ENCODE measurements around the gene LCN12. TPM values are rescaled to one million over a fixed set of nuclear protein-coding genes. Genes with fewer than 3 reads are reported as not detected.

Gene LCN12
- polyA plus RNA-seq, 1 of the 3 experiments (the other 2 are of a cell fraction): 0.87 TPM

DNA sequence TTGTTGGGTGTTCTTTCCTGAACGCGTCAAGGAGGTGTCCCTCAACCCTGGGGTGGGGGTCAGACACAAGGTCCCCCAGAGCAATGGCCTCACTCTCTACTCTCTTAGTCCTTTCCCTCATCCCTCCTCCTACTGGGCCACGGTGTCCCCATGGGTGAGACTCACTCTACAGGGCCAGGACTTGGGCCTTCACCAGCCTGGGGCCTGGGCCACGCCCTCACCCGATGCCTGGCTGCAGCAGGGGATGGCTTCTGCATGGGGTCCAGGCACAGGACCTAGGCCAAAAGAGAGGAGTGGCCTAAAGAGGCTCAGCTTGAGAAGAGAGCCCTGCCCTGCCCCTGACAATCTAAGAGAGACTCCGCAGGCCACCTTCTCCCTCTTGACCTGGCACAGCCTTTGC lies 5.8 kb downstream of the LCN12 start:
- H3K9me3 ChIP-seq: no peaks in the 10 kb centered on the region
- TF ChIP-seq TAF1 (IDR thresholded peaks at IDR 0.05; ENCODE audit: borderline replicate concordance, low read depth, low read length) (no peak), EP300 (IDR thresholded peaks at IDR 0.05; ENCODE audit: borderline replicate concordance in 1 of 2, low read depth in 1 of 2, low read length in 1 of 2) (no peak), NRF1 (IDR thresholded peaks at IDR 0.05; ENCODE audit: low read depth, low read length) (no peak), SIN3A (IDR thresholded peaks at IDR 0.05; ENCODE audit: borderline replicate concordance, low read depth, low read length) (no peak), FOXM1 (IDR thresholded peaks at IDR 0.05; ENCODE audit: low read depth) (no peak), RCOR1 (IDR thresholded peaks at IDR 0.05; ENCODE audit: low read length) (no peak), GATA2 (CRISPR knock-in tag; IDR thresholded peaks at IDR 0.05) (no peak), RFX5 (IDR thresholded peaks at IDR 0.05; ENCODE audit: low read length) (no peak), TCF12 (IDR thresholded peaks at IDR 0.05) (no peak)
- TF ChIP-seq, protein P1, sequence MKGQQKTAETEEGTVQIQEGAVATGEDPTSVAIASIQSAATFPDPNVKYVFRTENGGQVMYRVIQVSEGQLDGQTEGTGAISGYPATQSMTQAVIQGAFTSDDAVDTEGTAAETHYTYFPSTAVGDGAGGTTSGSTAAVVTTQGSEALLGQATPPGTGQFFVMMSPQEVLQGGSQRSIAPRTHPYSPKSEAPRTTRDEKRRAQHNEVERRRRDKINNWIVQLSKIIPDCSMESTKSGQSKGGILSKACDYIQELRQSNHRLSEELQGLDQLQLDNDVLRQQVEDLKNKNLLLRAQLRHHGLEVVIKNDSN (IDR thresholded peaks at IDR 0.05; ENCODE audit: borderline replicate concordance, low read depth): no peak
- TF ChIP-seq, protein P2, sequence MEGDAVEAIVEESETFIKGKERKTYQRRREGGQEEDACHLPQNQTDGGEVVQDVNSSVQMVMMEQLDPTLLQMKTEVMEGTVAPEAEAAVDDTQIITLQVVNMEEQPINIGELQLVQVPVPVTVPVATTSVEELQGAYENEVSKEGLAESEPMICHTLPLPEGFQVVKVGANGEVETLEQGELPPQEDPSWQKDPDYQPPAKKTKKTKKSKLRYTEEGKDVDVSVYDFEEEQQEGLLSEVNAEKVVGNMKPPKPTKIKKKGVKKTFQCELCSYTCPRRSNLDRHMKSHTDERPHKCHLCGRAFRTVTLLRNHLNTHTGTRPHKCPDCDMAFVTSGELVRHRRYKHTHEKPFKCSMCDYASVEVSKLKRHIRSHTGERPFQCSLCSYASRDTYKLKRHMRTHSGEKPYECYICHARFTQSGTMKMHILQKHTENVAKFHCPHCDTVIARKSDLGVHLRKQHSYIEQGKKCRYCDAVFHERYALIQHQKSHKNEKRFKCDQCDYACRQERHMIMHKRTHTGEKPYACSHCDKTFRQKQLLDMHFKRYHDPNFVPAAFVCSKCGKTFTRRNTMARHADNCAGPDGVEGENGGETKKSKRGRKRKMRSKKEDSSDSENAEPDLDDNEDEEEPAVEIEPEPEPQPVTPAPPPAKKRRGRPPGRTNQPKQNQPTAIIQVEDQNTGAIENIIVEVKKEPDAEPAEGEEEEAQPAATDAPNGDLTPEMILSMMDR (IDR thresholded peaks at IDR 0.05): no peak
- ChIA-PET POLR2A (no interaction called here), CTCF (interaction anchor here (1.3 to 1.8 kb wide), 2 partner anchors 9 to 77 kb away, joined by 3 to 9 read pairs; no protein-coding TSS in a partner anchor)
- no peak for DNase-seq
- no peak overlapping the region for H3K4me3 ChIP-seq (ENCODE audit: low read depth in 2 of 2, low read length in 1 of 2)
- H3K79me2 ChIP-seq (ENCODE audit: insufficient read depth): no peaks in the 10 kb centered on the region
- no peaks in the 10 kb centered on the region for H3F3A ChIP-seq (replicated peaks; ENCODE audit: insufficient read depth)
- no peak overlapping the region for H3K4me2 ChIP-seq
- no peaks in the 10 kb centered on the region for H4K20me1 ChIP-seq (ENCODE audit: insufficient read depth)
- H2AFZ ChIP-seq (ENCODE audit: low read depth): no peak overlapping the region
- H3K9ac ChIP-seq: no peak overlapping the region
- H3K4me1 ChIP-seq (ENCODE audit: control insufficient read depth in 1 of 2, insufficient read depth in 2 of 2, low read depth in 1 of 2, low read length in 1 of 2): peaks cover 0 to 8% of the 10 kb centered on the region in 2 experiments; a peak in 1 of 4 replicates
- H3K27me3 ChIP-seq (ENCODE audit: insufficient read depth): no peaks in the 10 kb centered on the region
- no peak overlapping the region for H3K27ac ChIP-seq (ENCODE audit: low read depth in 2 of 2, low read length in 1 of 2)
- WGBS (ENCODE audit: low lambda C conversion rate): 73% methylated on average over 6 of the region's 6 CpGs
- H3K9me2 ChIP-seq: no peaks in the 10 kb centered on the region
- no peaks in the 10 kb centered on the region for H3K36me3 ChIP-seq (replicated peaks in 1 of 2; ENCODE audit: control insufficient read depth in 1 of 2, insufficient read depth in 2 of 2, low read length in 1 of 2)

DNA sequence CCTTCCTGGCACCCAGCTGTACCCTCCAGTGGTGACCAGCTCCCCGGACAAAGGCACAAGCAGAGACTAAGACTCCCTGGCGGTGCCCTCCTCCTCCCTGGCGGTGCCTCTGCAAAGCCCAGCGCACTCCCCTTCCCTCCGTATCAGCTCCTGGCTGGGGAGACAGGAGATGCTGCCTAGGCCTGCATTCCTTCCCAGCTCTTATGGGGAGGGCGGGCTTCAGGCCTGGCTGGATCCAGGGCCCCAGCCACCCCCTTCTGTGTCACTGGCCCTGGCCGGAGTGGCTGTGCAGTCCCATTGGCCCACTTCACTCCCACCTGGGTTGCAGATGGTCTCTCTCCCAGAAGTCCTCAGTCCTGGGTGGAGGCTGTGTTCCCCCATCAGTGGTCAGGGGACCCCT lies 6.4 kb downstream of the LCN12 start:
- ChIA-PET POLR2A (no interaction called here), CTCF (interaction anchor here (1.3 to 1.8 kb wide), 2 partner anchors 10 to 77 kb away, joined by 3 to 9 read pairs; no protein-coding TSS in a partner anchor)
- Histone ChIP-seq H3K4me1 (ENCODE audit: control insufficient read depth in 1 of 2, insufficient read depth in 2 of 2, low read depth in 1 of 2, low read length in 1 of 2) (peaks cover 0 to 8% of the 10 kb centered on the region in 2 experiments; a peak in 1 of 4 replicates), H3K27ac (ENCODE audit: low read depth in 2 of 2, low read length in 1 of 2) (no peak overlapping the region), H3K79me2 (ENCODE audit: insufficient read depth) (no peaks in the 10 kb centered on the region), H3K4me2 (no peak overlapping the region), H3K36me3 (replicated peaks in 1 of 2; ENCODE audit: control insufficient read depth in 1 of 2, insufficient read depth in 2 of 2, low read length in 1 of 2) (no peaks in the 10 kb centered on the region), H2AFZ (ENCODE audit: low read depth) (no peak overlapping the region), H3K4me3 (ENCODE audit: low read depth in 2 of 2, low read length in 1 of 2) (no peak overlapping the region), H3K9me2 (no peaks in the 10 kb centered on the region), H3F3A (replicated peaks; ENCODE audit: insufficient read depth) (no peaks in the 10 kb centered on the region), H3K27me3 (ENCODE audit: insufficient read depth) (no peaks in the 10 kb centered on the region), H3K9me3 (no peaks in the 10 kb centered on the region), H4K20me1 (ENCODE audit: insufficient read depth) (no peaks in the 10 kb centered on the region), H3K9ac (no peak overlapping the region)
- no peak for DNase-seq
- TF ChIP-seq RCOR1 (IDR thresholded peaks at IDR 0.05; ENCODE audit: low read length): no peak
- TF ChIP-seq, protein P3, sequence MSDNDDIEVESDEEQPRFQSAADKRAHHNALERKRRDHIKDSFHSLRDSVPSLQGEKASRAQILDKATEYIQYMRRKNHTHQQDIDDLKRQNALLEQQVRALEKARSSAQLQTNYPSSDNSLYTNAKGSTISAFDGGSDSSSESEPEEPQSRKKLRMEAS (IDR thresholded peaks at IDR 0.05; ENCODE audit: low read depth): no peak
- no peak for TF ChIP-seq MEF2A (IDR thresholded peaks at IDR 0.05; ENCODE audit: borderline replicate concordance, low read depth)
- 89% methylated on average over 5 of the region's 7 CpGs for WGBS (ENCODE audit: low lambda C conversion rate)

Measured in SK-N-SH (cell line).